ENCODE measurements around the gene CIAPIN1.

CIAPIN1 gene

GRCh38 chr16:57462209-57462977 lies 15.2 kb upstream of the CIAPIN1 start, which contains the start of gene POLR2C:
Gene POLR2C, plus strand, starts transcription at chr16:57462679. Its CDS starts 46 bp downstream, at chr16:57462725.
- peak; percentile 85 to 98 for DNase-seq
- Histone ChIP-seq H2AFZ (ENCODE audit: insufficient read depth, low read length, poor library complexity) (peak within 1 kb of the TSS; percentile 53), H3K4me1 (ENCODE audit: control insufficient read depth in 1 of 2, insufficient read depth in 2 of 2, low read length in 2 of 2) (peaks cover 10 to 12% of the 10 kb centered on the region in 2 experiments), H3K18ac (ENCODE audit: low read length) (peak within 1 kb of the TSS; percentile 90), H2BK120ac (ENCODE audit: insufficient read depth, low read length, poor library complexity) (peak within 1 kb of the TSS; percentile 79), H3K14ac (ENCODE audit: low read length) (peak within 1 kb of the TSS; percentile 45), H3K36me3 (ENCODE audit: control insufficient read depth in 1 of 2, insufficient read depth in 2 of 2, low read length in 2 of 2) (peaks cover 33 to 60% of the 10 kb centered on the region in 2 experiments), H2BK12ac (ENCODE audit: low read length) (peak within 1 kb of the TSS; percentile 78), H3K4ac (ENCODE audit: low read depth, low read length) (peak within 1 kb of the TSS; percentile 99), H3K27ac (ENCODE audit: low read depth, low read length) (peak within 1 kb of the TSS; percentile 12), H3K79me2 (ENCODE audit: control insufficient read depth, insufficient read depth, low read length, poor library complexity) (peaks cover 11% of the 10 kb centered on the region), H3K9ac (ENCODE audit: low read length) (peak within 1 kb of the TSS; percentile 86), H3K79me1 (ENCODE audit: low read length) (peaks cover 5% of the 10 kb centered on the region), H3K4me2 (ENCODE audit: low read length) (peak within 1 kb of the TSS; percentile 65), H4K12ac (ENCODE audit: low read depth, low read length) (peak within 1 kb of the TSS; percentile 52), H3K23ac (ENCODE audit: low read length) (no peak within 1 kb of the TSS), H3K9me3 (ENCODE audit: insufficient read depth, low read depth, low read length) (no peaks in the 10 kb centered on the region), H2AK5ac (ENCODE audit: low read length) (peak within 1 kb of the TSS; percentile 98), H4K91ac (ENCODE audit: low read depth, low read length) (peak within 1 kb of the TSS; percentile 82), H3K4me3 (ENCODE audit: low read depth, low read length) (peak within 1 kb of the TSS; percentile 92), H4K8ac (ENCODE audit: low read depth, low read length) (peak within 1 kb of the TSS; percentile 93), H3K27me3 (ENCODE audit: insufficient read depth, low read length) (no peaks in the 10 kb centered on the region), H2BK5ac (ENCODE audit: low read depth, low read length, poor library complexity) (peak within 1 kb of the TSS; percentile 85)
- WGBS (ENCODE audit: extremely low coverage, insufficient coverage, insufficient read length), result no CpG with 5 or more reads among the region's 47 CpGs

DNA sequence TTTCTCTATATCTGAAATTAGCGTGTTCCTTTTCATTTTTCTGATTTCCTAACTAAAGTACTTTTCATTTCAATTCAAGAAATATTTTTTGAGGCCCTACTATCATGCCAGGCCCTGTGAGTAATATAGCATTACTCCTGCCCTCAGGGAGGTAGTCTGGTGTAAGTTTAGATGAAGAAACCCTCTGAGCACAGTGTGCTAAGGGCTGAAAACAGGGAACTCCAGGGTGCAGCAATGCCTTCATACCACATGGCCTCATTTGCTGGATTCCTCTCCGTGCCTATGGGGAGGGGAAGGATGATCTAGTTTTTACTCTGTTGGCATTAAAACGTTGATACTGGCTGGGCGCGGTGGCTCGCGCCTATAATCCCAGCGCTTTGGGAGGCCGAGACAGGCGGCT lies 4.8 kb upstream of the CIAPIN1 start:
- H3K9ac ChIP-seq (ENCODE audit: low read length), result no peak overlapping the region
- no CpG with 5 or more reads among the region's 10 CpGs for WGBS (ENCODE audit: extremely low coverage, insufficient coverage, insufficient read length)
- no peak overlapping the region for H2BK5ac ChIP-seq (ENCODE audit: low read depth, low read length, poor library complexity)

DNA sequence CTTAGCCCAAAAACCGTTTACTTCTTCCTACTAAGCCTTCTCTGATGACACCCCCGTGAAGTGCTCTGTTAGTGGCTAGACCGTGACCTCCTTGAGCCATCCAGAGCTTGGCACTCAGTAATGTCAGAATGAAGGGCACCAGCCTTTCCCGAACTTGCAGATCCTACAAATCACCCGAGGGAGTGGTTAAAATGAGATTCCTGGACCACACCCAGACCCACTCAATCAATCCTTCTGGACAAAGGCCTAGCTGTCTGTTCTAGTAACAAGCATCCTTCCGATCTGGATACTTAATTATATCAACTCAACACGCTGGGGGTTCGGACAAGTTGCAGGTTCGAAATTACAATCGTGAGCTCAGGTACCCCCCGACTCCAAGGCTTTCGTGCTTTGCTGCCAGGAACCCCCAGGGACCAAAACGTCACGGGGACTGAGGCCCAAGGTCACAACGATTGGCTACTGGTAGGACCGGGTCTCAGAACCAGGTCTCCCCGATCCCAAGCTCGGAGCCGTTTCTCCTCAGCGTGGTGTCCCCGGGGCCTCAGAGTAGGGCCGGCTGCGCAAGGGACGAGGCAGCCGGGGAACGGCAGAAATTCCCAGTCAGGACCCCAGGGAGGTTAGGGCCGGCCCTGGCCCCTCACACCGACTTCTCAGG lies 527 bp downstream of the CIAPIN1 start:
- Histone ChIP-seq H3K18ac (ENCODE audit: low read length) (peak overlapping the region; percentile 83), H2BK120ac (ENCODE audit: insufficient read depth, low read length, poor library complexity) (peak overlapping the region; percentile 62), H2AFZ (ENCODE audit: insufficient read depth, low read length, poor library complexity) (peak overlapping the region; percentile 70), H4K8ac (ENCODE audit: low read depth, low read length) (peak overlapping the region; percentile 96), H3K23ac (ENCODE audit: low read length) (no peak overlapping the region), H3K4me3 (ENCODE audit: low read depth, low read length) (peak overlapping the region; percentile 83), H3K4me1 (ENCODE audit: control insufficient read depth in 1 of 2, insufficient read depth in 2 of 2, low read length in 2 of 2) (peaks cover 0 to 5% of the 10 kb centered on the region in 2 experiments), H2AK5ac (ENCODE audit: low read length) (peak overlapping the region; percentile 65), H3K79me2 (ENCODE audit: control insufficient read depth, insufficient read depth, low read length, poor library complexity) (peaks cover 11% of the 10 kb centered on the region), H3K9me3 (ENCODE audit: insufficient read depth, low read depth, low read length) (no peaks in the 10 kb centered on the region), H3K9ac (ENCODE audit: low read length) (peak overlapping the region; percentile 95), H3K4me2 (ENCODE audit: low read length) (peak overlapping the region; percentile 65), H4K91ac (ENCODE audit: low read depth, low read length) (peak overlapping the region; percentile 81), H3K36me3 (ENCODE audit: control insufficient read depth in 1 of 2, insufficient read depth in 2 of 2, low read length in 2 of 2) (peaks cover 4 to 5% of the 10 kb centered on the region in 2 experiments), H2BK12ac (ENCODE audit: low read length) (no peak overlapping the region), H3K27ac (ENCODE audit: low read depth, low read length) (peak overlapping the region; percentile 55), H3K4ac (ENCODE audit: low read depth, low read length) (peak overlapping the region; percentile 94), H2BK5ac (ENCODE audit: low read depth, low read length, poor library complexity) (peak overlapping the region; percentile 71), H3K14ac (ENCODE audit: low read length) (peak overlapping the region; percentile 94), H3K27me3 (ENCODE audit: insufficient read depth, low read length) (no peaks in the 10 kb centered on the region), H3K79me1 (ENCODE audit: low read length) (peaks cover 9% of the 10 kb centered on the region), H4K12ac (ENCODE audit: low read depth, low read length) (peak overlapping the region; percentile 88)
- peak in 1 of 2 donors; percentile 18 for DNase-seq
- no CpG with 5 or more reads among the region's 28 CpGs for WGBS (ENCODE audit: extremely low coverage, insufficient coverage, insufficient read length)

More for the DNA sequence above, 4.8 kb upstream of the CIAPIN1 start:
- Histone ChIP-seq H4K12ac (ENCODE audit: low read depth, low read length) (no peak overlapping the region), H3K9me3 (ENCODE audit: insufficient read depth, low read depth, low read length) (no peaks in the 10 kb centered on the region), H3K4me3 (ENCODE audit: low read depth, low read length) (no peak overlapping the region), H3K4ac (ENCODE audit: low read depth, low read length) (no peak overlapping the region), H3K79me1 (ENCODE audit: low read length) (peaks cover 5% of the 10 kb centered on the region), H3K18ac (ENCODE audit: low read length) (no peak overlapping the region), H3K27me3 (ENCODE audit: insufficient read depth, low read length) (no peaks in the 10 kb centered on the region), H3K27ac (ENCODE audit: low read depth, low read length) (no peak overlapping the region), H3K14ac (ENCODE audit: low read length) (no peak overlapping the region), H4K8ac (ENCODE audit: low read depth, low read length) (no peak overlapping the region), H2AK5ac (ENCODE audit: low read length) (no peak overlapping the region), H3K4me1 (ENCODE audit: control insufficient read depth in 1 of 2, insufficient read depth in 2 of 2, low read length in 2 of 2) (peaks cover 5 to 6% of the 10 kb centered on the region in 2 experiments), H2AFZ (ENCODE audit: insufficient read depth, low read length, poor library complexity) (no peak overlapping the region), H2BK12ac (ENCODE audit: low read length) (no peak overlapping the region), H2BK120ac (ENCODE audit: insufficient read depth, low read length, poor library complexity) (no peak overlapping the region), H3K4me2 (ENCODE audit: low read length) (no peak overlapping the region), H3K79me2 (ENCODE audit: control insufficient read depth, insufficient read depth, low read length, poor library complexity) (peaks cover 5% of the 10 kb centered on the region), H4K91ac (ENCODE audit: low read depth, low read length) (no peak overlapping the region), H3K36me3 (ENCODE audit: control insufficient read depth in 1 of 2, insufficient read depth in 2 of 2, low read length in 2 of 2) (peaks cover 19 to 36% of the 10 kb centered on the region in 2 experiments), H3K23ac (ENCODE audit: low read length) (no peak overlapping the region)
- DNase-seq, result peak; percentile 52 to 76

GRCh38 chr16:57445510-57445909 lies 1.7 kb downstream of the CIAPIN1 start:
- Histone ChIP-seq H2BK5ac (ENCODE audit: low read depth, low read length, poor library complexity) (no peak overlapping the region), H4K91ac (ENCODE audit: low read depth, low read length) (no peak overlapping the region), H3K23ac (ENCODE audit: low read length) (no peak overlapping the region), H4K8ac (ENCODE audit: low read depth, low read length) (no peak overlapping the region), H3K9me3 (ENCODE audit: insufficient read depth, low read depth, low read length) (peaks cover 3% of the 10 kb centered on the region), H3K79me1 (ENCODE audit: low read length) (peaks cover 9% of the 10 kb centered on the region), H2BK120ac (ENCODE audit: insufficient read depth, low read length, poor library complexity) (no peak overlapping the region), H4K12ac (ENCODE audit: low read depth, low read length) (no peak overlapping the region), H3K18ac (ENCODE audit: low read length) (no peak overlapping the region), H3K79me2 (ENCODE audit: control insufficient read depth, insufficient read depth, low read length, poor library complexity) (peaks cover 11% of the 10 kb centered on the region), H3K14ac (ENCODE audit: low read length) (no peak overlapping the region), H3K27me3 (ENCODE audit: insufficient read depth, low read length) (no peaks in the 10 kb centered on the region), H3K36me3 (ENCODE audit: control insufficient read depth in 1 of 2, insufficient read depth in 2 of 2, low read length in 2 of 2) (peaks cover 2 to 4% of the 10 kb centered on the region in 2 experiments), H3K4ac (ENCODE audit: low read depth, low read length) (no peak overlapping the region), H3K9ac (ENCODE audit: low read length) (no peak overlapping the region), H2BK12ac (ENCODE audit: low read length) (no peak overlapping the region), H3K27ac (ENCODE audit: low read depth, low read length) (no peak overlapping the region), H3K4me2 (ENCODE audit: low read length) (no peak overlapping the region), H3K4me1 (ENCODE audit: control insufficient read depth in 1 of 2, insufficient read depth in 2 of 2, low read length in 2 of 2) (peaks cover 0 to 5% of the 10 kb centered on the region in 2 experiments), H2AFZ (ENCODE audit: insufficient read depth, low read length, poor library complexity) (no peak overlapping the region), H3K4me3 (ENCODE audit: low read depth, low read length) (no peak overlapping the region), H2AK5ac (ENCODE audit: low read length) (no peak overlapping the region)
- no peak for DNase-seq
- WGBS (ENCODE audit: extremely low coverage, insufficient coverage, insufficient read length), result no CpG with 5 or more reads among the region's 2 CpGs
